SK-N-SH (cell line): ENCODE data around the gene LIN7C.

ENCODE experiments used
- CHD2 ChIP-seq: fragments of 150-350 bp; IDR thresholded peaks from 2 replicates; pipeline ENCODE4 v1.6.1; 2018; ENCODE audit warnings: low read length; ENCODE audit not compliant: partially characterized antibody
- CTCF ChIP-seq: fragments of 200-600 bp; sonication (generic); IDR thresholded peaks from 2 replicates; pipeline ENCODE4 v1.6.1; 2017; ENCODE audit warnings: antibody characterized with exemption, mild to moderate bottlenecking, moderate library complexity
- EZH2phosphoT487 ChIP-seq: fragments of 200-600 bp; sonication (generic); IDR thresholded peaks from 2 replicates; pipeline ENCODE4 v1.6.1; 2017; ENCODE audit warnings: low read depth, mixed run types, mild to moderate bottlenecking, antibody characterized with exemption, moderate library complexity, borderline replicate concordance
- GABPA ChIP-seq: IDR thresholded peaks from 2 replicates; pipeline ENCODE4 v1.4.0; 2012; ENCODE audit warnings: low read depth, mild to moderate bottlenecking
- NFIC ChIP-seq: IDR thresholded peaks from 2 replicates; pipeline ENCODE4 v1.4.0; 2012; ENCODE audit warnings: borderline replicate concordance
- POLR2AphosphoS5 ChIP-seq: IDR thresholded peaks from 2 replicates; pipeline ENCODE4 v1.6.1; 2012; ENCODE audit warnings: low read depth, low read length
- RAD21 ChIP-seq: IDR thresholded peaks from 2 replicates; pipeline ENCODE4 v1.6.1; 2012; ENCODE audit warnings: mild to moderate bottlenecking, low read length
- USF1 ChIP-seq: IDR thresholded peaks from 2 replicates; pipeline ENCODE4 v1.4.0; 2012; ENCODE audit warnings: low read depth, borderline replicate concordance

DNA sequence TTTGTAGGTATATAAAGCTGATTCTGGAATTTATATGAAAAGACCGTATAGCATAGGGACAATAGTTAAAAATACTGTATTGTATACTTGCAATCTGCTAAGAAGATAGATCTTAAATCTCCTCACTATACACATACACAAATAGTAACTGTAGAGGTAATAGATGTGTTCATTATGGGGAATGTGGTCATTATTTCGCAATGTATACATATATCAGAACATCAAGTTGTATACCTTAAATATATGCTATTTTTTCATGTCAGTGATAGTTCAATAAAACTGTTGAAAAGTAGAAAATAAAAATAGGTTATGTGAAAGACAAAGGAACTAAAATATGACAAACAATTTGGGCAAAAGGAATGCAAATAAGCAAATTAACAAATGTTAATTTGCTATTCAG is 35.2 kb upstream of the LIN7C start:
- TF ChIP-seq EZH2phosphoT487, result no peak
- TF ChIP-seq RAD21, result no peak
- no peak for TF ChIP-seq GABPA
- no peak for TF ChIP-seq USF1
- no peak for TF ChIP-seq CHD2
- no peak for TF ChIP-seq CTCF
- TF ChIP-seq POLR2AphosphoS5, result no peak
- no peak for TF ChIP-seq NFIC
